Tibial nerve (tissue), 4 donors: Measurements from ENCODE around the gene UBE2O.

Experiments
- EP300 ChIP-seq, 2 donors: sonication (generic); formaldehyde crosslinking; IDR thresholded peaks; one replicate each; pipeline ENCODE4 v1.6.1; 2017; ENCODE audit warnings: antibody characterized with exemption in 2 of 2, mild to moderate bottlenecking in 1 of 2
- POLR2A ChIP-seq, 2 donors: fragments of 450-650 bp; IDR thresholded peaks; one replicate each; pipeline ENCODE4 v1.6.1; 2017; ENCODE audit warnings: antibody characterized with exemption in 2 of 2, mild to moderate bottlenecking in 2 of 2, moderate library complexity in 2 of 2
- TF ChIP-seq, protein P1 (sequence below), 5 experiments: fragments of 200-600 bp in 3 of 5; fragments of 450-650 bp in 2 of 5; sonication (generic) in 3 of 5; IDR thresholded peaks; one replicate each; pipeline ENCODE4 v1.5.1; 2016 to 2019; ENCODE audit warnings: antibody characterized with exemption in 5 of 5, mild to moderate bottlenecking in 3 of 5, moderate library complexity in 2 of 5

DNA sequence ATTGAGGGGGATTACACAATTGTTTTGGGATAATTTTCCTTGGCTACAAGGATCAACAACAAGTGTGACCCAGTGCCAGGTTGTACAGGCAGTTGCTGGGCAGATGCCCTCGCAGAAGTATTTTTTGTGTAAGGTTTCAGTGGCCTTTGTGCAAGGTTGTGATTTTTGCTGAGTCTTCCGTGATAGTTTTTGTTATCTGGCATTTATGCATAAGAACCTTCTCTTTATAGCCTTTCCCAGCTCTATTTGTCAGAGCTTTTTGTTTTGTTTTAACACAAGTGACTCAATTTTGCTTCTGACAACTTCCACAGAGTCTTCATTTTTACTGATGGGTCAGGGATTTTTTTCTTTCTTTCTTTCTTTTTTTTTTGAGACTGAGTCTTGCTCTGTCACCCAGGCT lies 92.5 kb downstream of the UBE2O start:
- TF ChIP-seq, protein P1, sequence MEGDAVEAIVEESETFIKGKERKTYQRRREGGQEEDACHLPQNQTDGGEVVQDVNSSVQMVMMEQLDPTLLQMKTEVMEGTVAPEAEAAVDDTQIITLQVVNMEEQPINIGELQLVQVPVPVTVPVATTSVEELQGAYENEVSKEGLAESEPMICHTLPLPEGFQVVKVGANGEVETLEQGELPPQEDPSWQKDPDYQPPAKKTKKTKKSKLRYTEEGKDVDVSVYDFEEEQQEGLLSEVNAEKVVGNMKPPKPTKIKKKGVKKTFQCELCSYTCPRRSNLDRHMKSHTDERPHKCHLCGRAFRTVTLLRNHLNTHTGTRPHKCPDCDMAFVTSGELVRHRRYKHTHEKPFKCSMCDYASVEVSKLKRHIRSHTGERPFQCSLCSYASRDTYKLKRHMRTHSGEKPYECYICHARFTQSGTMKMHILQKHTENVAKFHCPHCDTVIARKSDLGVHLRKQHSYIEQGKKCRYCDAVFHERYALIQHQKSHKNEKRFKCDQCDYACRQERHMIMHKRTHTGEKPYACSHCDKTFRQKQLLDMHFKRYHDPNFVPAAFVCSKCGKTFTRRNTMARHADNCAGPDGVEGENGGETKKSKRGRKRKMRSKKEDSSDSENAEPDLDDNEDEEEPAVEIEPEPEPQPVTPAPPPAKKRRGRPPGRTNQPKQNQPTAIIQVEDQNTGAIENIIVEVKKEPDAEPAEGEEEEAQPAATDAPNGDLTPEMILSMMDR (IDR thresholded peaks at IDR 0.05) = no peak
- TF ChIP-seq POLR2A (IDR thresholded peaks at IDR 0.05) = no peak
- no peak for TF ChIP-seq EP300 (IDR thresholded peaks at IDR 0.05)
